HG02678 (cell line): Measurements from ENCODE around the gene ATXN1L.
"Not testable (repeated sequence)": the region's sequence is repeated elsewhere in the genome, so short reads cannot be mapped to it uniquely, and the experiment has no call there.

ENCODE experiments used
- ATAC-seq: cut with Tn5 transposase; IDR thresholded peaks from one replicate; pipeline ENCODE4 v1.9.1; 2021; ENCODE audit warnings: mild to moderate bottlenecking, moderate library complexity; ENCODE audit not compliant: unreplicated experiment

Gene ATXN1L

GRCh38 chr16:71851746-71852145 is 6.0 kb downstream of the ATXN1L start:
- no peak for ATAC-seq

- ATAC-seq, result no peak
Measured at GRCh38 chr16:71852158-71852557, 6.4 kb downstream of the ATXN1L start.

GRCh38 chr16:71852561-71852960 is 6.8 kb downstream of the ATXN1L start:
- no peak for ATAC-seq

GRCh38 chr16:71853413-71853812 is 7.6 kb downstream of the ATXN1L start:
- ATAC-seq, result peak; percentile 74

- ATAC-seq, result no peak
Measured at GRCh38 chr16:71854369-71854948, 8.7 kb downstream of the ATXN1L start.

GRCh38 chr16:71855937-71856662 is 10.3 kb downstream of the ATXN1L start:
- no peak for ATAC-seq

- no peak for ATAC-seq
Measured at GRCh38 chr16:71859762-71860521, 14.2 kb downstream of the ATXN1L start.

GRCh38 chr16:71863995-71864394 is 18.2 kb downstream of the ATXN1L start:
- ATAC-seq, result no peak

GRCh38 chr16:71865173-71865863 is 19.5 kb downstream of the ATXN1L start:
- no peak for ATAC-seq

GRCh38 chr16:71867175-71867574 is 21.4 kb downstream of the ATXN1L start:
- ATAC-seq, result not testable (repeated sequence)

- no peak for ATAC-seq
Measured at GRCh38 chr16:71867939-71868338, 22.2 kb downstream of the ATXN1L start.

- ATAC-seq, result no peak
Measured at GRCh38 chr16:71869089-71869488, 23.3 kb downstream of the ATXN1L start.

- ATAC-seq, result no peak
Measured at GRCh38 chr16:71870818-71871217, 25.0 kb downstream of the ATXN1L start.

- no peak for ATAC-seq
Measured at GRCh38 chr16:71873199-71873598, 27.4 kb downstream of the ATXN1L start.

GRCh38 chr16:71878911-71879310 is 33.1 kb downstream of the ATXN1L start:
- no peak for ATAC-seq

- ATAC-seq, result no peak
Measured at GRCh38 chr16:71880176-71880575, 34.4 kb downstream of the ATXN1L start.

- peak; percentile 42 for ATAC-seq
Measured at GRCh38 chr16:71882505-71883167, 36.9 kb downstream of the ATXN1L start.

- peak; percentile 50 for ATAC-seq
Measured at GRCh38 chr16:71883168-71883848, 37.5 kb downstream of the ATXN1L start.

- ATAC-seq, result peak; percentile 58
Measured at GRCh38 chr16:71883849-71884638, 38.3 kb downstream of the ATXN1L start, which contains the start of gene ZNF821. Gene ZNF821 (minus strand): TSS chr16:71884182. CDS start chr16:71879946, 4,236 bp downstream.
